ENCODE data around the gene PARP2.
A peak's percentile ranks its signal among the peaks of the same experiment; 100 is the strongest.
"Not testable (repeated sequence)": the region's sequence is repeated elsewhere in the genome, so short reads cannot be mapped to it uniquely, and the experiment has no call there.

PARP2 gene, protein sequence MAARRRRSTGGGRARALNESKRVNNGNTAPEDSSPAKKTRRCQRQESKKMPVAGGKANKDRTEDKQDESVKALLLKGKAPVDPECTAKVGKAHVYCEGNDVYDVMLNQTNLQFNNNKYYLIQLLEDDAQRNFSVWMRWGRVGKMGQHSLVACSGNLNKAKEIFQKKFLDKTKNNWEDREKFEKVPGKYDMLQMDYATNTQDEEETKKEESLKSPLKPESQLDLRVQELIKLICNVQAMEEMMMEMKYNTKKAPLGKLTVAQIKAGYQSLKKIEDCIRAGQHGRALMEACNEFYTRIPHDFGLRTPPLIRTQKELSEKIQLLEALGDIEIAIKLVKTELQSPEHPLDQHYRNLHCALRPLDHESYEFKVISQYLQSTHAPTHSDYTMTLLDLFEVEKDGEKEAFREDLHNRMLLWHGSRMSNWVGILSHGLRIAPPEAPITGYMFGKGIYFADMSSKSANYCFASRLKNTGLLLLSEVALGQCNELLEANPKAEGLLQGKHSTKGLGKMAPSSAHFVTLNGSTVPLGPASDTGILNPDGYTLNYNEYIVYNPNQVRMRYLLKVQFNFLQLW

DNA sequence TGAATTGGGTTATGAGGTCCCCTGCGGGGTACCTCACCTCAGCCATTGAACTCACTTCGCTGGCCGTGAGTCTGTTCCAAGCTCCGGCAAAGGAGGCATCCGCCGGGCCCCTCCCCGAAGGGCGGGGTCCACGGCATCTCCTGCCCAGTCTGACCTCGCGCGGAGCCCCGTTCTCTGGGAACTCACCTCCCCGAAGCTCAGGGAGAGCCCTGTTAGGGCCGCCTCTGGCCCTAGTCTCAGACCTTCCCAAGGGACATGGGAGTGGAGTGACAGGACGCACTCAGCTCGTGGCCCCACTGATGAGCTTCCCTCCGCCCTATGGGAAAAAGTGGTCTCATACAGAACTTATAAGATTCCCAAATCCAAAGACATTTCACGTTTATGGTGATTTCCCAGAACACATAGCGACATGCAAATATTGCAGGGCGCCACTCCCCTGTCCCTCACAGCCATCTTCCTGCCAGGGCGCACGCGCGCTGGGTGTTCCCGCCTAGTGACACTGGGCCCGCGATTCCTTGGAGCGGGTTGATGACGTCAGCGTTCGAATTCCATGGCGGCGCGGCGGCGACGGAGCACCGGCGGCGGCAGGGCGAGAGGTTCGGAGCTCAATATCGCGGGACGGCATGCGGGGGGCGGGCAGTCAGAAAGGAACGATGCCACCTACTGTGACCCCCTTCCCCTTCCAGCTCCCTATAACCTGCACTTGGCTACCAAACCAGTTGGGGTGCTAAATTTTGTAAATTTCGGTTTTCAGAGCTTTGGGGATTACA lies at the start of gene PARP2:
Gene PARP2, plus strand, starts transcription at position 544 of the 770 bp plus-strand sequence. Its CDS starts 7 bp downstream, at position 551.
- DNase-seq (ENCODE audit: low read depth in 2 of 2): peak; percentile 77 to 91

DNA sequence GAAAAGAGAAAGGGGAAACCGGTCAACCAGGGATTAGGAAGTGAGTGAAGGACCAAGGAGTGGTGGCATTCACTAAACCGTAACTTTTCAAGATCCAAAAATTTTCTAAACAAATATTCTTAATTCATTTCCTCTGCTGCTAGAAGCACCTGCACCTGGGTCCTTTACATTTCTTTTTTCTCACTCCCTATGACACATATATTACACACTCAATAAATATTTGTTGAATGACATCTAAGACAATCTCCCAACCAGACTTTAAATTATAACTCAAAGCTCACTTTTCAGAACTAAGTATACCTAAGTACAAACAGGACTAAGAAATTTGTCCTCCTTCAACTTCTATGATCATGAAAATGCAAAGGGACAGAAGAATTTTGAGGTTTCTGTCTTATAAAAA lies 48.8 kb upstream of the PARP2 start:
- DNase-seq (ENCODE audit: low read depth in 2 of 2): no peak

DNA sequence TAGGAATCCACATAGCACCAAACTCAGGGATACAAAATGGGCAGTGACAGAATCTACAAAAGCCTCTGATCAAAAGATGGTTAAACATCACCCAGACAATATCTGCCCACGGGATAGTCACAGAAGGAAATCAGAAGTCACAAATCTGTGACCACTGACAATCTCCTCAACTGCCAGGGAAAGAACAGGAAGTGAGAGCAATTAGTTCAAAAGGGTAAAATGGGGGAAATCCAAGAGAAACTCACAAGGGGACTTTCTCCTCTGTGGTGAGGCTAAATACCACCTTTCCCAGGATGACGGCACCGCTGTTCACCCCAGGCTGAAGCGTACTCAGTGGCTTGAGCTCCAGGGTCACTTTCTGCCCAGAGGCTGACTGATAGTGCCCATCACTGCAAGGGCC lies 48.4 kb upstream of the PARP2 start:
- DNase-seq (ENCODE audit: low read depth in 2 of 2): no peak

DNA sequence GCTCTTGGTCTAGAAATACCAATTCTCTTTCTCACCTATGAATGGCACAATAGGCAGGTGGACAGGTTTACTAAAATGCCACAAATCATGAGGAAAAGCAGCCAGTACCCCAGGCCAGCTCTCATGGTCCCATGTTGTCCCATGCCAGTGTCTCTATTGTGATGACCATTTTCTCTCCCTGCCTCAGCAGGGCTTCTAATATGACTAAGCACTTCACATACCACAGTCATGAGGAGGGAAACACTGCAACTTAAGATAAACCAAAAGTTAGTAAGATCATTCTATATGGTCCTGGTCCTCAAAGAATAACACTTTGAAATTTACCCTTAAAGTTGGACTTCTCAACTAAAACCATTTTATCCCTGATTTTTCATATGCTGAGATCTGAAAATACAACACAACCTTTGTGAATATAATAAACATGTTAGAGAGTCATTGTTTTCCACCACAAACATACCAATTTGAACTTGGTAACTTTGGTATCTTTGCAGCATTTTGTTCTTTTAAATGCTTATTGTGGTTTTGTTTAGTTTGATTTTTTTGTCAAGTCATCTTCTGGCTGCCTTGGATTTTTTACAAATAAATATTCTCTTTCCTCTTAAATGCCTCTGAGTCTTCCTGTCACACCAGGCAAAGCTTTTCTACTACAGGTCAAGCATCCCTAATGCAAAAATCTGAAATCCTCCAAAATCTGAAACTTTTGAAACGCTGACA lies 41.2 kb upstream of the PARP2 start:
- no peak for DNase-seq (ENCODE audit: low read depth in 2 of 2)

DNA sequence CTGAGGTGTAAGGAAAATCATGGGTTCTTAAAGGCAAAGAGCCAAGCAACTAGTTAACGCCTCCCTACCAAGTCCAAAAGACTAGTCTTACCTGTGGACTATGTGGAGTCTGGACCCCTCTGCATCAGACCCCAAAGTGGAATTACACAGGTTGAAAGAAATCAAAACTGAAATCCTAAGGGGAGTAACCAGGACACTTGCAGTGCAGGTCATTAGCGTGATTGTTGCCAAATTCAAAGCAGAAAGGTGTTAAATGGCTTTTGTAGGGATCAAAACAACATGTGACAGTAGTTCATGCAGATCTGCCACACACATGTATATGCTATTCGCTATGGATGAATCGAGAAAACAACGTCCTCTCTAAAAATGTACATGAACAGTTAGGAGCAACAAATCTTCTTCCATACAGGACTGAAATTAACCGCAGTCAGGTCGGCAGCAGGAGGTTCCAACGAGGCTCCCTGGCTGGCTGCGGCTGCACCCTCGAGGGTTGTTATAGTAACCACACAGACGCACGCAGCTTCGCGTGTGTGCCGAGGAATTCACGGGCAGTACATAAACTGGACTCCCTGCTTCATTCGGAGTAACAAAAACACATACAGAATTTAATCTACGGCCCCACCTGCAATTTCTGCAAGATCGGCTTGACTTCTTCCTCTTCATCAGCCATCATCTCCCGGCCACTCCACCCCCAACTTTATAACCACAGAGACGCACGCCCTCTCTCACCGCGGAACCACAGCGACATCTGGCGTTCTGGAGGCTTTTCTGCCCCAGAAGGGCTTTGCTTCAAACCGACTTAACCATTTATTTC lies 38.0 kb upstream of the PARP2 start, which contains the start of gene TTC5:
Gene TTC5, minus strand, starts transcription at position 687 of the 814 bp plus-strand sequence. Its CDS starts 14 bp downstream, at position 673.
- DNase-seq (ENCODE audit: low read depth in 2 of 2): peak; percentile 86 to 92

DNA sequence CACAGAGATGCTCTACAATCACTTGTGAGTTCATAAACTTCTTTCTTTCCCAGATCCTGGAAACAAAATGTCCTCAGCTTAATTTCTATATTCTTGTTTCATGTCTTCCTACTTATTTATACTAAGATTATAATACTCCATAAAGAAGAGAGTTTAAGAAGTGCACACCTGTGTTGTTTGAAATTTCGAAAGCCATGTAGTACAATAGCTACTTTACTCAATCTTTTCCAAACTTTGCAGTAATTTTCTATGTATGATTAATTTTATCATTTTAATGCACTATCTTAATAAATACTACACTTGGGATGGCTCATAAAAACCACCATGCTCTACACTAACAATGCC lies 37.4 kb upstream of the PARP2 start:
- no peak for DNase-seq (ENCODE audit: low read depth in 2 of 2)

DNA sequence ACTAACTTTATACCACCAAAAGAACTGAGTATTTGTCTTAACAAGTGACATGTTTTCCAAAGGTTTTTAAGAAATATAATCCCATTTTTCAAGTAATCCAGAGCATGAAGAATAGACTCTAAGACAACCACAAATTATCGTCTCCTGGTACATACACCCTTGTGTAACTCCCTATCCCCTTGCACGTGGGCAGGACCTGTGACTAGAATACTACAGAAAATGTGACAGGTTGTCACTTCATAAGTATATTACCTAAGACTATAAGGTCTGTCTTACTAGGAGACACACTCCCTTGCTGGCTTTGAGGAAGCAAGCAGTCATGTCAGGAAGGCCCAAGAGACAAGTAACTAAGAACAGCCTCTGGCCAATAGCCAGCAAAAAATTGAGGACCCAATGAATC lies 29.4 kb upstream of the PARP2 start:
- DNase-seq (ENCODE audit: low read depth in 2 of 2): no peak

DNA sequence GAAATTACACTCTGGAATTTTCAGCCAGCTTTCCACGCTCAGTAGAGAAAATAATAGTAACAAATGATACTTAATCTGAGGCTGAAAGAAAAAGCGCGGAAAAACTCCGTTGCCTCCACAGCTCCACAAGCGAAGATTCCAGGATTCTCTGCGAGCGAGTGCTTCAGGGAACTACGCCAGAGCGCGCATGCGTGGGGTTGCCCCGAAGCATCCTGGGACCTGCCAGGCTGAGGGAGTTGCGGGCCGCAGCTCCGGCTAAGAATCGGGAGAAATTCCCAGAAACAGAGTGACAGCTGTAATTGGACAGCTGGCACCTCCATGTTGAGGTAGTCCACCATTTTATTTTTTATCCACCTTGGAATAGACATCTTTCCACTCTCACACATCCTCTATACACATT lies 25.7 kb upstream of the PARP2 start:
- no peak for DNase-seq (ENCODE audit: low read depth in 2 of 2)

DNA sequence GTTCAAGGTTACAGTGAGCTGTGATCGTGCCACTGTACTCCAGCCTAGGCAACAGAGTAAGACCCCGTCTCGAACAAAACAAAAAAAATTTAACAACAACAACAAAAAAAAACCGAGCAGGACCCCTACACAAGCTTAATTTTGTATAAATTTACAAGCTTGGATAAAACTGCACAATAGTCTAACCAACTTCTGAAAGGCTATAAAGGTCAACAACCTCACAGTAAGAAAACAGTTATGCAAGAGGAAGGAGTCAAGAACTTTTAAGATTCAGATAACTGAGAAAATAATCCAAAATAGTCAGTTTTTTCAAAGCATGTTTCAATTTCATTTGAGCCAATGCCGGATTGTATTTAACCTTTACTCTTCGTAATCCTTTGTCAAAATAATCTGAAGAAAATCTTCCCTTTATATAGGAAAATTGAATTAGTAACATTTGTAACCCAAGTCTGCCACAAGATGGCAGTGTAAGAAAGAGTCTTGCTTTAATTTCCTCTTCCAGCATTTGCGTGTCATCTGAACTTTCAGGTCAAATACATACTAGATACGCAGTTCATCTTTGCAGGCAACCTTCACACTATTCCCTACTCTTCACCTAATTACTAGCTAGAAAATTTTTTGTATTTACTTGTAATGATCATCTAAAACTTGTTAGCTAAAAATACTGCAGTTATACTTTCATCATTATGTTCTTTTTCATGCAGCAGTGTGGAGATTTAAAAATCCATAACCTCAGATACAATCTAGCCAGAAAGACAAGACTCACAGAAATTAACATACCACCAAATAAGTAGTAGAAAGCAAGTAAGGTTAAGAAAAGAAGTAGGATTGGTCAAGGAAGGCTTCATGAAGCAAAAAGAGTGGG lies 16.2 kb upstream of the PARP2 start:
- DNase-seq (ENCODE audit: low read depth in 2 of 2): peak in 1 of 2 donors; percentile 46

DNA sequence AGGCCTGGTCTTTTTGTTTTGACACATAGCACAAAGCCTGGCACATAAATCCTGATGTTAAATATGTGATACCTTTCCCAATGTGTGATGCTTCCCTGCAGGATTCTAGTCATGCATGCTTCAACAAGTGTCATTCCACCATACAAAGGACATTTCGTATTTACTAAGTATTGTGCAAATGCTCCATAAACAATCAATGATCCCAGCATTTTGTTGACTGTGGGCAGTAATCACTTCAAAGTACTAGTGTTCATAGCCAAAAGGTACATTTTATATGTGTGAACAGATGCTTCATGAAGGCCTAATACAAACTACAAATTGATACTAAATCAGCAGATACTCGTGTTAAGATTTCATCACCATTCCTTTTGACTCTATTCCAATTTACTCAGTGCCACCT lies 14.7 kb upstream of the PARP2 start:
- no peak for DNase-seq (ENCODE audit: low read depth in 2 of 2)

DNA sequence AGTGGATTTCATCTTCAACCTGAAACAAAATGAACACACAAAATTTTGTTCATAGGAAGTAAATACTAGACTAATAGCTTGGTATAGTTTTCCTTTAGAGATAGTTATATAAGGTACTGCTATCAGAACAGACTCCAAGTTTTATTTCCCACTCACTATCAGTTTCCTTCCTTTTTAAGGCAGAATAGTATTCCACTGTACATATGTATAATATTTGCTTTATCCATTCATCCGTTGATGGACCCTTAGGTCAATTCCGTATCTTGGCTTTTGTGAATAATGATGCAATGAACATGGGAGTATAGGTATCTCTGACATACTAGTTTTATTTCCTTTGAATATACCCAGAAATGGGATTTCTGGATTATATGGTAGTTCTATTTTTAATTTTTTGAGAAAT lies 14.1 kb upstream of the PARP2 start:
- DNase-seq (ENCODE audit: low read depth in 2 of 2): no peak

DNA sequence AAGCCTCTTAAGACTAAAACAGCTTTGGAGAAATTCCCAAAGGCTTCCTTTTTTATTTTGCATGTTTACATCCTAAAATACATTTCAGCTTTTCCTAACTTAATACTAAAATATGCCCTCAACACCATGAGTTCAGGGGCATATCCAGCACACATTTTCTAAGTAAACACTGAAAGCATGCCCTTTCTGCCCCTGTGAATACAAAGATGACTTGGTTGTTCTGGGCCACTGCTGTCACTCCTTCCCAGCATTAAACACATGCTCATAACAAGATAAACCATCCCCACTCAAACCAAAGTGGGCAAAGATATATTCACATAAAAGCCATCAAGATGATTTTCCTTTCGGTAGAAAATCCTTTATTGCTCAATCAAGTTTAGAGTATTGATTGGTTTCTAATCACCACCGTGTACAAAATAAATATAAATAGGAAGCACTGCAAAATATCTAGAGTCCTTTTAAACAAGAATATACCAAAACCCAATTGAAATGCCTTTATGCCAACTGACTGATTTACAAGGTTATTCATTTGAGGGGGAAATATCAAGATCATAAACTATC lies 12.3 kb upstream of the PARP2 start:
- no peak for DNase-seq (ENCODE audit: low read depth in 2 of 2)

DNA sequence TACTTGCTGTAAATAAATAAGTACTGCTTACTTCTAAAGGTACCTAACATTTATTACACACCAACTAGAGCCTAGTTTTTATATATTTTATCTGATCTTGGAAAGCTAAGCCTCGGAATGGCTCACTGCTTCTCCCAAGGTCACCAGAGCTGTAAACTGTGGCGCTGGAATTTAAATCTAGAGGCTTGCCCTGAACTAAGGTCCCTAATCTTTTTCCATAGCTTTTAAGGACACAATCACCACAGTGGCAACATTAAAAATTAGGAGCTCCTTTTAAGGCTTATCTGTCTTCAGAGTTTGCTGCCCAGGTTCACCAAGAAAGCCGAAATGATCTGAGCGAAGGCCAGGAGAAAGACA lies 11.0 kb upstream of the PARP2 start:
- no peak for DNase-seq (ENCODE audit: low read depth in 2 of 2)

DNA sequence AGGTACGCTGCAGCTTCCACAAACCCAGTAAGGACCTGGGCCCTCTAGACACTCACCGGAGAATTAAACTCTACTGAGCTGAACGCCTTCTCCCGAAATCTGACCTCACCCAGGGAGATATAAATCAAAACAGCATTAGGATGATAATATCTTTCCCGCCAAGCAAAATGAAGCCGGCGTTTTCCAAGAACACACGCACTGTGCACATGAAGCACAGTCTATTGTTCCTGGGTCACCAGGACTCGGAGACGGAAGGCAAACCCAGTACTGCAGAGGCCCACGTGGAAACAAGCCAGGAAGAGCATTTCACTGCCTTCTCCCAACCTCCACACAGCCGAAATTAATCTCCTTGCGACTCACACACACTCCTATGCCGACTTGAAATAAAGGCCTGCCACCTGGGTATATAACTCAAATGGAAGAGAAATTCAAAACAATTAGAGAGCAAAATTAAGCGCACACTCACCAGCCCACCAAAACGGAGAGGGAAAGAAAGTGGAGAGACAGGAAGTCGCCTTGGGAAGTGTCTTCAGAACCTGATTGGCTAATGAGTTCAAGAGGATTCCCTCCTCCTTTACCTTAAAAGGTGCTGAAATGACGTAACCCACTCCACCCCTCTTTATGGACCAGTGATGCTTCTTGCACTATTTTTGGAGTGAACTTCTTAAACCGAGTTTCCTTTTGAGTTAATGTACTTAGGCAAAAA lies 10.5 kb upstream of the PARP2 start, which contains the start of gene CCNB1IP1:
Gene CCNB1IP1, minus strand, starts transcription at position 492 of the 706 bp plus-strand sequence. CDS start 16,756 bp downstream, outside the sequence.
- DNase-seq (ENCODE audit: low read depth in 2 of 2): peak in 1 of 2 donors; percentile 30

DNA sequence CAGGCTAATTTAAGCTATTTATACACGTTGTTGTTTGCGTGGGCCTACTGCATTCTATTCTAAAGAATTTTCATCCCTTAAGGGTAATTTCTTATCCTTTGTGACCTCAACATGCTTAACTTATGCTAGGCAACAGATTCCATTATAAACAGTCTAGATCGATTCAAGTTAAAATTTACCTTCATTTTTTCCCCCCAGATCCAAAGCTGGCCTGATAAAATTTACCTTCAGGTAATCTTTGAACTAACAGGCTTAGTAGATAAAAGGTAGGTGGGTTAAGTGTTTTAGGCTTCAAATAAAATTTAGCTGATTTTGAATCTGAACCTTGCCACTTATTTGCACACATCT lies 10.0 kb upstream of the PARP2 start:
- no peak for DNase-seq (ENCODE audit: low read depth in 2 of 2)

DNA sequence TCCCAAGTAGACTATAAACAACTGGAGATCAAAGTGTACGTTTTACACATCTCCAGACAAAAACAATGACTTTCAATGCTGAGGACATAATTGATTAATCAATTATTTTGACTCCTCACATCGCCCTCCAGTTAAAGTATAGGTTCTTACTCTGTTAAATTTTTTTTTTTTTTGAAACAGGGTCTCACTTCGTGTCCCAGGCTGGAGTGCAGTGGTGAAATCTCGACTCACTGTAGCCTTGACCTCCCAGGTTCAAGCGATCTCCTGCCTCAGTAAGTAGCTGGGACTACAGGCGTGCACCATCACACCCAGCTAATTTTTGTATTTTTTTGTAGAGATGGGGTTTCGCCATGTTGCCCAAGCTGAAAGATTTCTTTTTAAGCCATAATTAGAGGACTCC lies 9.4 kb upstream of the PARP2 start:
- no peak for DNase-seq (ENCODE audit: low read depth in 2 of 2)

DNA sequence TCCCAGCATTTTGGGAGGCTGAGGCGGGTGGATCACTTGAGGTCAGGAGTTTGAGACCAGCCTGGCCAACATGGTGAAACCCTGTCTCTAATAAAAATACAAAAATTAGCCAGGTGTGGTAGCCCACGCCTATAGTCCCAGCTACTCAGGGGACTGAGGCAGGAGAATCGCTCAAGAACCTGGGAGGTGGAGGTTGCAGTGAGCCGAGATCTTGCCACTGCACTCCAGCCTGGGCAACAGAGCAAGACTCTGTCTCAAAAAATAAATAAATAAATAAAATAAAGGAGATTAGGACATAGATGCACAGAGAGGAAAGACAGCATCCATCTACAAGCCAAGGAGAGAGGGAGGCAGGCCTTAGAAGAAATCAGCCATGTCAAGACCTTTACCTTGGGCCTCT lies 2.4 kb upstream of the PARP2 start:
- DNase-seq (ENCODE audit: low read depth in 2 of 2): not testable (repeated sequence)

DNA sequence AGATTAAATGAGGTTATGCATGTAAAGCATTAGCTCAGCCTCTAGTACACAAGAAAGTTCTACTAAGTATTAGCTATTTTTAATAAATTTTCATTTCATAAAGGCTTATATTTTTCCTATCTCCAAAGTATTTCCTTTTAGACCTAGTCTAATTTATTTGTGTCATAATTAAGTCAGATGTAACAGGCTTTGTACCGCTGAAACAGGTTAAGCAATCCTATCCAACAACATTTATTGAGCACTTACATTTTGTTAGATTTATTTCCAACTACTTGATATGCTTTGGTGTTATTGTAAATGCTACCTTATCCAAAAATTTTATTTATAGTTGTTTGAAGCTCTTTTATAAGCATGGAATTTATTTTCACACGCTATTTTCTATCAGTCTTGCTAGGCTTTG lies 1.8 kb upstream of the PARP2 start:
- no peak for DNase-seq (ENCODE audit: low read depth in 2 of 2)

DNA sequence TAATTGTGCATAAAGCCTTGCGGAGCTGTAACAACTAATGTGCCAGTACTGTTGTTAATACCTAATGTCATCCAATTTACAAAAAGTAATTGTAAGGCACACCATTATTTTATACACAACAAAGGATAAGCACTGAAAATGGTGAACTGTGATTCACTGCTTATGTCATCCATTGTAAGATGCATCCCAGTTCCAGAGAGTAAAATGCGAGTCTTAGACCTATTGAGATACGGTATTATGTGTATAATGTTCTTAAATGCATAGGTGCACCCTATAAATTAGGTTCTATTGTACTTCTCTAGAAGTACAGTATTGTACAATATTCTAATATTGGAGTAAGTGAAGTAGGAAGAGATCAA lies 406 bp downstream of the PARP2 start:
- DNase-seq (ENCODE audit: low read depth in 2 of 2): no peak

Measured in stimulated activated CD4-positive, alpha-beta T cell treated with anti-CD3 and anti-CD28 coated beads, Interleukin-1b, Interleukin-23, amount 100 ng/mL, for 4 hours (primary cell).